ENCODE results near the gene SNRNP48. TPM values are rescaled to one million over a fixed set of nuclear protein-coding genes. Genes with fewer than 3 reads are reported as not detected.

SNRNP48 gene
- total and polyA plus RNA-seq, 2 of the 4 experiments (the other 2 are of a cell fraction) = 5.2 to 6.2 TPM

DNA sequence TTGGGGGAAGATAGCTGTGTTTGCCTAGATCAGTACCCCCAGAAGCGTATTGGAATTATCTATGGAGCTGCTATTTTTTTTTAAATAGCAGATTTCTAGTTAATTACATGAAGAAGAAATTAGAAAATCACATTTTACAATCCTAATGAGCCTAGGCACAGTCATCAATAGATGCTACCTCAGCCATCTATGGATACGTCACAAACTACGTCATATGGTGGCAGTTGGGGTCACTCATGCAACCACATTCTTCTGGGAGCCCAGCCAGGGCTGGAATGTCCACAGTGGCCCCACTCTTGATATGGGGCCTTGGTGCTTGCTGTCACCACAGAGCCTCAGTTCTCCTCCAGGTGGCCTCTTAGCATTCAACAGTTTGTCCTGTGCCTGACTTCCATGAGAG lies 63.0 kb downstream of the SNRNP48 start:
- Histone ChIP-seq H2AFZ (replicated peaks; ENCODE audit: low read length, poor library complexity) (no peak overlapping the region), H3K4me2 (ENCODE audit: low read depth, low read length) (no peak overlapping the region), H3K23ac (ENCODE audit: low read depth, low read length) (no peak overlapping the region), H3K9me1 (ENCODE audit: insufficient read depth, low read length) (no peaks in the 10 kb centered on the region), H3K9me3 (ENCODE audit: control insufficient read depth, insufficient read depth, low read length) (no peaks in the 10 kb centered on the region), H2AK9ac (replicated peaks; ENCODE audit: low read depth, low read length, poor library complexity) (no peak overlapping the region), H3K14ac (replicated peaks; ENCODE audit: low read depth, low read length) (no peak overlapping the region), H3K4me3 (ENCODE audit: insufficient read depth, low read depth, low read length) (no peak overlapping the region), H3K27ac (ENCODE audit: insufficient read depth, low read length) (no peak overlapping the region), H3K18ac (ENCODE audit: low read depth, low read length) (no peak overlapping the region), H2BK20ac (ENCODE audit: low read depth, low read length) (no peak overlapping the region), H3K79me1 (ENCODE audit: low read depth in 1 of 2, low read length in 2 of 2) (no peaks in the 10 kb centered on the region), H4K8ac (ENCODE audit: low read depth in 2 of 2, low read length in 2 of 2) (no peak overlapping the region), H2AK5ac (ENCODE audit: low read depth, low read length) (no peak overlapping the region), H2BK5ac (ENCODE audit: low read depth, low read length, poor library complexity, severe bottlenecking) (no peak overlapping the region), H4K5ac (ENCODE audit: low read depth, low read length) (no peak overlapping the region), H2BK15ac (ENCODE audit: low read depth, low read length) (no peak overlapping the region), H3K4me1 (ENCODE audit: control insufficient read depth, insufficient read depth, low read length) (peaks cover 3% of the 10 kb centered on the region; the same call in 1 of the 2 replicates), H2BK120ac (ENCODE audit: low read depth, low read length) (no peak overlapping the region), H4K20me1 (ENCODE audit: insufficient read depth, low read length) (no peaks in the 10 kb centered on the region), H3K27me3 (ENCODE audit: control insufficient read depth, insufficient read depth, low read length) (peaks cover 7% of the 10 kb centered on the region), H3K9ac (ENCODE audit: low read depth, low read length) (no peak overlapping the region), H4K91ac (ENCODE audit: insufficient read depth, low read depth, low read length) (no peak overlapping the region), H3K4ac (ENCODE audit: low read depth, low read length) (no peak overlapping the region), H3K36me3 (ENCODE audit: control insufficient read depth, insufficient read depth, low read length) (no peaks in the 10 kb centered on the region), H3K56ac (ENCODE audit: extremely low read depth, insufficient read depth, low read length) (no peak overlapping the region)
- ATAC-seq (ENCODE audit: low read depth) (no peak), DNase-seq (no peak)
- ChIA-PET CTCF (no interaction called here), POLR2A (ENCODE audit: unreplicated experiment) (no interaction called here)
- WGBS, 2 experiments (ENCODE audit: extremely low coverage in 2 of 2, insufficient read length in 1 of 2) = 60% methylated on average over 1 of the region's 3 CpGs; no CpG with 5 or more reads in 1 of the 2 experiments
- in situ Hi-C loops (cut with MboI; ENCODE audit: low sequenced_read_pairs) (no loop called here), dilution Hi-C loops (cut with HindIII; ENCODE audit: low sequenced_read_pairs, unreplicated experiment) (no loop called here), intact Hi-C loops (cut with micrococcal nuclease) (no loop called here)
- TF ChIP-seq FOS (IDR thresholded peaks at IDR 0.05; ENCODE audit: low read depth, low read length) = no peak
- no peak for TF ChIP-seq BHLHE40 (IDR thresholded peaks at IDR 0.05; ENCODE audit: low read depth, low read length)
- no peak for TF ChIP-seq RFX5 (IDR thresholded peaks at IDR 0.05; ENCODE audit: low read depth, low read length)
- no peak for TF ChIP-seq RAD21 (IDR thresholded peaks at IDR 0.05; ENCODE audit: low read length)
- TF ChIP-seq CHD1 (IDR thresholded peaks at IDR 0.05; ENCODE audit: low read depth, low read length) = no peak
- TF ChIP-seq SMC3 (IDR thresholded peaks at IDR 0.05; ENCODE audit: low read depth, low read length) = no peak
- TF ChIP-seq, protein P1, sequence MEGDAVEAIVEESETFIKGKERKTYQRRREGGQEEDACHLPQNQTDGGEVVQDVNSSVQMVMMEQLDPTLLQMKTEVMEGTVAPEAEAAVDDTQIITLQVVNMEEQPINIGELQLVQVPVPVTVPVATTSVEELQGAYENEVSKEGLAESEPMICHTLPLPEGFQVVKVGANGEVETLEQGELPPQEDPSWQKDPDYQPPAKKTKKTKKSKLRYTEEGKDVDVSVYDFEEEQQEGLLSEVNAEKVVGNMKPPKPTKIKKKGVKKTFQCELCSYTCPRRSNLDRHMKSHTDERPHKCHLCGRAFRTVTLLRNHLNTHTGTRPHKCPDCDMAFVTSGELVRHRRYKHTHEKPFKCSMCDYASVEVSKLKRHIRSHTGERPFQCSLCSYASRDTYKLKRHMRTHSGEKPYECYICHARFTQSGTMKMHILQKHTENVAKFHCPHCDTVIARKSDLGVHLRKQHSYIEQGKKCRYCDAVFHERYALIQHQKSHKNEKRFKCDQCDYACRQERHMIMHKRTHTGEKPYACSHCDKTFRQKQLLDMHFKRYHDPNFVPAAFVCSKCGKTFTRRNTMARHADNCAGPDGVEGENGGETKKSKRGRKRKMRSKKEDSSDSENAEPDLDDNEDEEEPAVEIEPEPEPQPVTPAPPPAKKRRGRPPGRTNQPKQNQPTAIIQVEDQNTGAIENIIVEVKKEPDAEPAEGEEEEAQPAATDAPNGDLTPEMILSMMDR (conservative IDR thresholded peaks at IDR 0.05; ENCODE audit: low read depth, low read length) = no peak
- TF ChIP-seq MAZ (IDR thresholded peaks at IDR 0.05; ENCODE audit: borderline replicate concordance, low read depth, low read length) = no peak
- TF ChIP-seq MXI1 (IDR thresholded peaks at IDR 0.05; ENCODE audit: borderline replicate concordance, low read depth, low read length) = no peak
- no peak for TF ChIP-seq NFE2L2 (IDR thresholded peaks at IDR 0.05; ENCODE audit: low read depth, low read length)
- TF ChIP-seq, protein P2, sequence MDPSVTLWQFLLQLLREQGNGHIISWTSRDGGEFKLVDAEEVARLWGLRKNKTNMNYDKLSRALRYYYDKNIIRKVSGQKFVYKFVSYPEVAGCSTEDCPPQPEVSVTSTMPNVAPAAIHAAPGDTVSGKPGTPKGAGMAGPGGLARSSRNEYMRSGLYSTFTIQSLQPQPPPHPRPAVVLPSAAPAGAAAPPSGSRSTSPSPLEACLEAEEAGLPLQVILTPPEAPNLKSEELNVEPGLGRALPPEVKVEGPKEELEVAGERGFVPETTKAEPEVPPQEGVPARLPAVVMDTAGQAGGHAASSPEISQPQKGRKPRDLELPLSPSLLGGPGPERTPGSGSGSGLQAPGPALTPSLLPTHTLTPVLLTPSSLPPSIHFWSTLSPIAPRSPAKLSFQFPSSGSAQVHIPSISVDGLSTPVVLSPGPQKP (IDR thresholded peaks at IDR 0.05; ENCODE audit: borderline replicate concordance, low read depth, low read length) = no peak
- BruUV-seq (replicated peaks) = no TSS peak
